GM06990 (cell line): Measurements from ENCODE around the gene LRRC32.

Experiments
- DNase-seq: peaks from one replicate; pipeline ENCODE4 v3.0.0-alpha.2; 2011; ENCODE audit not compliant: insufficient read length; ENCODE audit errors: extremely low read depth
- H3K27me3 ChIP-seq: replicated peaks from 2 replicates; pipeline ENCODE4 v1.6.0; 2011; ENCODE audit warnings: low read length; ENCODE audit not compliant: control insufficient read depth, insufficient read depth
- H3K36me3 ChIP-seq: 2 replicates; pipeline ENCODE4 v1.5.1; 2011; ENCODE audit warnings: low read length; ENCODE audit not compliant: control insufficient read depth, insufficient read depth
- H3K4me3 ChIP-seq: replicated peaks from 2 replicates; pipeline ENCODE4 v1.5.1; 2011; ENCODE audit warnings: low read depth, mild to moderate bottlenecking, control low read depth, low read length
- TF ChIP-seq, protein P1 (sequence below): IDR thresholded peaks from 2 replicates; pipeline ENCODE4 v1.5.1; 2011; ENCODE audit warnings: low read length, control low read depth, mild to moderate bottlenecking, inconsistent platforms; ENCODE audit not compliant: insufficient read depth, poor library complexity, severe bottlenecking

LRRC32 gene

DNA sequence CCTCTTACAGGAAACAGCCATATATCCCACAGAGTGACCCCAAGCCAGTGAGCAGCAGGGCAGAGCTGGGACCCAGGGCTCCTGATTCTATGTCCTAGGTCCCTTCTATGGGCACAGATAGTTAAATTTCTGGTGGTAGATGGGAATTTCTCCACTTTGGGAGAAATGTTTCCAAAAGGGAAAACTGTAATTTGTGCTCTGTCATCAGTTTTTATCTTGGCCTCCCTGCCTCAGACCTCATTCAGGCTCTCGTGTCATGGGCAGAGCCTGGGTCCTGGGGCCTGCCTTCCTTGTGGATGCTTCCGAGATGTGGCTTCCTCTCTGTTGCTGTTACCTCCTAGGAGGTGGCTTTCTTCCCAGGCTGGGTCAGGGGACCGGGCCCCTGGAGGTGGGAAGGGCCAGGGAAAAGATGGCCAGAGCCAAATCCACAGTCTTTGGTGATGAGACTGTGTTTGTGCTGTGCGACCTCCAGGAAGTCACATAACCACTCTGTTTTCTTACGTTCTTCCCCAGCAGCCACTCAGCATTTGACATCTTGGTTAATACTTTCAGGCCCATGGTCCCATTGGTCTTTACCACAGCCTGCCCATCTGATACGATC, 8.6 kb downstream of the LRRC32 start:
- DNase-seq: no peak
- H3K36me3 ChIP-seq: no peaks in the 10 kb centered on the region
- H3K27me3 ChIP-seq: no peaks in the 10 kb centered on the region; the same call in 1 of the 2 replicates
- no peak overlapping the region for H3K4me3 ChIP-seq
- TF ChIP-seq, protein P1, sequence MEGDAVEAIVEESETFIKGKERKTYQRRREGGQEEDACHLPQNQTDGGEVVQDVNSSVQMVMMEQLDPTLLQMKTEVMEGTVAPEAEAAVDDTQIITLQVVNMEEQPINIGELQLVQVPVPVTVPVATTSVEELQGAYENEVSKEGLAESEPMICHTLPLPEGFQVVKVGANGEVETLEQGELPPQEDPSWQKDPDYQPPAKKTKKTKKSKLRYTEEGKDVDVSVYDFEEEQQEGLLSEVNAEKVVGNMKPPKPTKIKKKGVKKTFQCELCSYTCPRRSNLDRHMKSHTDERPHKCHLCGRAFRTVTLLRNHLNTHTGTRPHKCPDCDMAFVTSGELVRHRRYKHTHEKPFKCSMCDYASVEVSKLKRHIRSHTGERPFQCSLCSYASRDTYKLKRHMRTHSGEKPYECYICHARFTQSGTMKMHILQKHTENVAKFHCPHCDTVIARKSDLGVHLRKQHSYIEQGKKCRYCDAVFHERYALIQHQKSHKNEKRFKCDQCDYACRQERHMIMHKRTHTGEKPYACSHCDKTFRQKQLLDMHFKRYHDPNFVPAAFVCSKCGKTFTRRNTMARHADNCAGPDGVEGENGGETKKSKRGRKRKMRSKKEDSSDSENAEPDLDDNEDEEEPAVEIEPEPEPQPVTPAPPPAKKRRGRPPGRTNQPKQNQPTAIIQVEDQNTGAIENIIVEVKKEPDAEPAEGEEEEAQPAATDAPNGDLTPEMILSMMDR: no peak

GRCh38 chr11:76661306-76661751, 9.2 kb downstream of the LRRC32 start:
- DNase-seq: no peak
- no peaks in the 10 kb centered on the region for H3K36me3 ChIP-seq
- no peaks in the 10 kb centered on the region; the same call in 1 of the 2 replicates for H3K27me3 ChIP-seq
- TF ChIP-seq, protein P1: no peak
- H3K4me3 ChIP-seq: no peak overlapping the region

DNA sequence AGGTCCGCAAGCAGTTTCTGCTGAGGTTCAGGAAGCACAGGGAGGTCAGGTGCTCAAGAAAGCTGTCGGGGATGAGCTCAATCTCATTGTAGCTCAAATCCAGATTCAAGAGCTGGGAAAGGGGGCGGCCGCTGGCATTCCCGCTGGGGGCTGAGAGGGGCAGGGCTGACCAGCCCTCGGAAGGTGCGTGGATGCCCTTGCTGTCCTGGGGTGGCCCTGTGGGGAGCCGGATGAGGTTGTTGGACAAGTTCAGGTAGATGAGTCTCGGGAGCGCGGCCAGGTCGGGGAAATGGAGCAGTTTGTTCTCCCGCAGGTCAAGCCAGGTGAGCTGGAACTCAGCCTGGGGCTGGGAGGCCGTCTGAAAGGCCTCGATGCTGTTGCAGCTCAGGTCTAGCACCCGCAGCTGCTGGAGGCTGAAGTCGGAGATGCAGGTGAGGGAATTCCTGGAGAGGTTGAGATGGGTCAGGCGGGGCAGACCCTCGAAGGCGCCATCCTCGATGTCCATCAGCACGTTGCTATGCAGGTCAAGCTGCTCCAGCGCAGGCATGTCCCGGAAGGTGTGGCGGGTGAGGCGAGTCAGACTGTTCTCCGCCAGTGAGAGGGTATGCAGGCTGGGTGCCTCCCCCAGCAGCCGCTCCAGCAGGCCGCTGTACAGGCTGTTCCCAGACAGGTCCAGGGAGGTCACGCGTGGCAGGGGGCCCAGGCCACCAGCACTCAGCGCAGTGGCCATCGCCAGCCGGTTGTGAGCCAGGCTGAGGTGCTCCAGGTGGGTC, 9.8 kb downstream of the LRRC32 start:
- H3K36me3 ChIP-seq: no peaks in the 10 kb centered on the region
- DNase-seq: no peak
- H3K4me3 ChIP-seq: no peak overlapping the region
- no peaks in the 10 kb centered on the region; the same call in 1 of the 2 replicates for H3K27me3 ChIP-seq
- TF ChIP-seq, protein P1: no peak

GRCh38 chr11:76659672-76660532, 10.6 kb downstream of the LRRC32 start:
- no peak overlapping the region for H3K4me3 ChIP-seq
- TF ChIP-seq, protein P1: no peak
- no peaks in the 10 kb centered on the region for H3K36me3 ChIP-seq
- DNase-seq: no peak
- H3K27me3 ChIP-seq: no peaks in the 10 kb centered on the region; the same call in 1 of the 2 replicates

DNA sequence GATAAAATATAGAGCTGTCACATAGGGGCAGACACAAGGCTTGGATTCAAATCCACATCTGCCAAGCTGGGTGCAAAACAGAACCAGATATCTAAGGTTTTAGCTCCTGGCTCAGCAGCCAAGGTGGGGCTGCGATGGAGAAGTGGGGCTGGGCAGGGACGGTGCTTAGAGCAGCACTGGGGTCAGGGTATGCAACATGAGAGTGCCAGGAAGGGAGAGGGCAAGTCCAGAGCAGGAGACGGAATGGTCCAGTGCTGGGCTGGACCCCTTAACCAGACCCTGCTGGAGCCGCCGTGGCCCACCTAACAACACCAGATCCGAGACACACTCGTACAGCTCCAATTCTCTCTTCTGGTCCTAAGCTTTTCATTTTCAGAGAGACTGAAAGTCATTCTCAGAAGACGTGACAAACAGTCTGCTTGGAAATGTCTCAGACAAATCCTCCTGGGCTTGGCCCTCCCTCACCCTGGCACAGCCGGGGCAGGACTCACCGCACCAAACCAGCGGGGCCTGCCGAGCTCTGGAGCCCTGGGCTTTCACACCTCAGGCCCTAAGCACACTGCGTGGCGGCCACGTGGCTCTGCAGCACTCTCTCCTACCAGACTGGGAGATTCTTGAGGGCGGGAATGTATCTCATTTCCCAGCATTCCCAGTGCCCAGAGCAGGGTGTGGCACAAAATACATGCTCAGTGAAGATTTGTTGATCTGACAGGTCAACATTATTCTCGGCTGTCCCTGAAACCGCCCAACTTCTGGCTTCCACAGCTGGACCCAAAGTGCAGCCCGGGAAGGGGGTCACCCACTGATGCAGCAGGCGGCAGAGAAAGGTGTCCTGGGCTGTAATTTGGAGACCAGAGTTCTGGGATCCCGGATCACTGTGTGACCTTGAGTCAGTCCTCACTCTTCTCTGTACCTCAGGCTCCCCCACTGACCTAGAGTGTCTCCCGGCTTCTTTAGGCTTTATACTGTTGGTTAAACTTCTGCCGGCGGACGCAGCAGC, 11.6 kb downstream of the LRRC32 start:
- peaks cover 1% of the 10 kb centered on the region; the same call in 1 of the 2 replicates for H3K27me3 ChIP-seq
- TF ChIP-seq, protein P1: no peak
- H3K4me3 ChIP-seq: no peak overlapping the region
- H3K36me3 ChIP-seq: no peaks in the 10 kb centered on the region
- DNase-seq: no peak
